Measurements from ENCODE around the gene SLC6A18.
"Not testable (repeated sequence)": the region's sequence is repeated elsewhere in the genome, so short reads cannot be mapped to it uniquely, and the experiment has no call there.

SLC6A18 gene

DNA sequence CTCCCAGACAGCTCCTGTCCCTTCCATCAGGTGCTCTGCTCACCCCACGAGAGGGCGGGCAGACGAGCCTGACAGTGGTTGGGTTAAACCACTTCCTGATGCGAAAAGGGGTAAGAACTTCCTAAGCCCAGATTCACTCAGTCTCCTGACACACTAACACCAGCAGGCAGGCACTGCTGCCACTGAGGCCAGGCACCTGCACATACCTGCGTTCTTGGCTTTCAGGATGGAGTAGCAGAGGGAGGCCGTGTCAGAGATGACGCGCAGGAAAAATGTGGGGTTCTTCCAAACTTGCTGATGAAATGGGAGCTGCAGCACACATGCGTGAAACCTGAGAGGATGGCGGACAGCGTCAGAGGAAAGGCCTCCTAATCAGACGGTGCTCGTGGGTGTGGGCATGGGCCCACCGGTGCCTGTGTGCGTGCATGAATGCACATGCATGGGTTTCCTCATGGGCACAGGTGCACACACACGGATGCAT, 29.9 kb downstream of the SLC6A18 start:
- DNase-seq (ENCODE audit: low spot score): no peak

DNA sequence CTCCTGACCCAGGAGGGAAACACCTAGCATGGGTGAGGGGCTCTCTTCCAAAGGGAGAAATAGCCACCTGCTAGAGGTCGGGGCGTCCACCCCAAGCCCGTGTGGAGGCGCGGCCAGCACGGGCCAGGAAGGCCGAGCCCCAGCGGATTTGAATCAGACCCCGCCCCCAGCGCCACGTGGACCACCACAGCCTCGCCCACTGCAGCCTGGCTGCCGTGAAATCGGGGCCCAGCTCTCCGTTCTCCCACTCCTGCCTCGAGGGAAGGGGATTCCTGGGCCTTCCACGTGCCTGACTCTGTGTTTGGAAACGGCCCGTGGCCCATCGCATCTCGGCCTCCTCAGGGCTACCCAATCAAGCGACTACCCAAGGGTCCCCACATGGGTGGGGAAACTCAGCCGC, 31.6 kb downstream of the SLC6A18 start:
- no peak for DNase-seq (ENCODE audit: low spot score)

DNA sequence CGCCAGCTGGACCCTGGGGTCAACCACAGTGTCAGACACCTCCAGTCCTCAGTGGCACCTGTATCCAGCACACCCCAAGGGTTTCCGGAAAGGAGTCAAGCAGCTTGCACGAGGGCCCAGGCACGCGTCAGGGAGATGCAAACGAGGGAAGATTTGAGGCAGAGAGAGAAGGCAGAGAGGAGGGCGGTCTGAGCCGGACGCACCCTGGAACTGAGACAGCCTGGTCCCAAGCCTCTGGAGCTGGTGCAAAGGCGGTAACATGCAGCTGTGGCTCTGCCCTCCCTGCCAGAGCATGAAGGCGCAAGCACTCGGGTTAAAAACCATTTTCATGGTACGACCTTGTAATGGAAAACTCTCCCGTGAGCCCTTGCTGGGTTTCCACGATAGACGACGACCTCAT, 32.2 kb downstream of the SLC6A18 start:
- no peak for DNase-seq (ENCODE audit: low spot score)

DNA sequence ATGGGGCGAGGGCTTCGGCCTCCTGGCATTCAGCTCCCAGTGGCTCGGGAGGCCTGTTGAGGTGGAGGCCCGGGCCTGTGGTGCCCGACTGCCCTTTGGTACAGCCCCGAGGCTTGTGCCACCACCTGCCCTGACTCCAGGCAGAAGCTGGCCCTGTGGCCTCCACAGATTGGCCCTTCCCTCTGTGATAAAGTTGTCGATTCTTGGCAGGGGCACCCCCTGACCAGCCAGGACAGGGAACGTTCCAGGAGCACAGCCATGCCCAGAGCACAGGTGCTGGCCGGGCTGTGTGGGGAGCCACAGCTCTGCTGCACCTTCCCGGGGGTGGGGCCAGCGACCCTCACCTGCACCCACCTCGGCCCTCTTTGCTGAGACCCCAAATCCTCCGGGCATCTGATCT, 32.7 kb downstream of the SLC6A18 start:
- no peak for DNase-seq (ENCODE audit: low spot score)

GRCh38 chr5:1259806-1260480, 34.8 kb downstream of the SLC6A18 start:
- DNase-seq (ENCODE audit: low spot score): no peak

GRCh38 chr5:1261643-1262042, 36.5 kb downstream of the SLC6A18 start:
- no peak for DNase-seq (ENCODE audit: low spot score)

DNA sequence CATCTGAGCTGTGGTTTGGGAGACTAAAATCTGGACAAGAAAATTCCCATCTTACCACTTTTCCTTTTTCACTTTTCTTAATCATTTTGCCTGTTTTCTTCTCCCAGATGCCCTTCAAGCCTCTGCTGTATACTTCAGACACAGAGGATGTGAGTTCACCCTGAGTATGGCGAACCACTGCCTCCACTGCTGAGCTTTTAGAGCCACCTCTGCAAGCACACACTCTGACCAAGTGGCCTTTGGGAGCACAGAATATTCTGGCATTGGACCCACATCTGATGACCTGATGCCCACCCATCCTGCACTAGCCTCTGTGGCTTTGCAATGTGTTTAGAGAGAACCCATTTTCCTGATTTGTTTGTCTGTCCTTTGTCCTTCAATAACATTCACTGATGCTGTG, 37.2 kb downstream of the SLC6A18 start:
- DNase-seq (ENCODE audit: low spot score): no peak

- DNase-seq (ENCODE audit: low spot score): no peak
Observed at GRCh38 chr5:1264211-1264610, 39.0 kb downstream of the SLC6A18 start.

GRCh38 chr5:1265026-1265425, 39.8 kb downstream of the SLC6A18 start:
- DNase-seq (ENCODE audit: low spot score): no peak

GRCh38 chr5:1265461-1266455, 40.6 kb downstream of the SLC6A18 start:
- DNase-seq (ENCODE audit: low spot score): no peak

DNA sequence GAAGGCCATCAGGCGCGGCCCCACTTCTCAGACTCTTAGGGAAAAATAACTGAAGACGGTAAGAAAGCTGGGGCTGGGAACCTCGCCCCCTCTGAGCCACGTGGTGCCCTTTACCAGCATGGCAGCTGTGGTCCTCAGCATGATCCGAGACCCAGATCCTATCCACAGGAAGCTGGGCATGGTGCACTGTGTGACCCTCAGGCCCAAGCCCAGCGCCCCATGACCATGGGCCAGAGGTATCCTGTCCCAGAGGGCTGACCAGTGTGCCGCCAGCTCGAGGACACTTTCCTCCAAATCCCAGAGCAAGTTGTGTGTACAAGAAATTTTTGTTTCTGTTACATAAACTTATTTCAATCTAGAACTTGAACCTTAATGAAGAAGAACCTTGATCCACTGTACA, 41.6 kb downstream of the SLC6A18 start:
- DNase-seq (ENCODE audit: low spot score): no peak

- DNase-seq (ENCODE audit: low spot score): not testable (repeated sequence)
Observed at GRCh38 chr5:1267464-1267863, 42.3 kb downstream of the SLC6A18 start.

DNA sequence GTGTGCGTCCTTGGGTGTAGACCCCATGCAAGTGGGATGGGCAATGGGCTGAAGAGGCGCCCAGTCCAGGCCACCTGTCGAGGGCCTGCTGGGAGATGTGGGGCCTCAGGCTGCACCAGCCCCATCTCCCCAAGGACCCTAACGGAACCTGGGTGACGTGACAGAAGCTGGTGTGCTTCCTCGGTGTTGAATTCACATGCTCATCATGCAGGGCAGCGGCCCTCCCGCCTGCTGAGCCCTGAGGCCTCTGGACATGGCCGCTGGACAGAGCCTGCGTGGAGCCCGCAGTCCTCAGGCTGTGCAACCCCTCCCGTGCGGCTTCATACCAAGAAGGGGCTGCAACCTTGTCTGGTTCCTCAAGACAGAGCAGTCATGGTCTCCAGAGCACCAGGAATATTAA, 42.9 kb downstream of the SLC6A18 start:
- DNase-seq (ENCODE audit: low spot score): no peak

GRCh38 chr5:1268666-1269065, 43.5 kb downstream of the SLC6A18 start:
- no peak for DNase-seq (ENCODE audit: low spot score)

DNA sequence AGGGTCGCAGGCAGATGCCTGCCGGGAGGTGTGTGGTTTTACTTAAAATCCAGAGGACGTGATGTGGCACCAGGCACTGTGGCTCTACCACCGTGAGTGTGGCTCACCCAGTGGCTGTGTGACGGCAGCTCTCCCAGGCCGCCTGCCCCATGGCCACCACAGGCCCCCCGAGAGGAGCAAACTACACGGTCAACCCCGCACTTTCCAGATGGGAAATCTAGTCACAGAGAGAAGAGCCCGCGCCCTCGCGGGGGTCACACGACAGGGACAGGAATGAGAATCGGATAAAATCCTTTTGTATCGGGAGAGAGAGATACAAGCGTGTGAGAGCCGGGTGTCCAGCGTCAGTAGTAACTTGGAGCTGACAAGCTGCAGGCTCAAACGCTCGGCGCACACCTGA, 45.2 kb downstream of the SLC6A18 start:
- no peak for DNase-seq (ENCODE audit: low spot score)

DNA sequence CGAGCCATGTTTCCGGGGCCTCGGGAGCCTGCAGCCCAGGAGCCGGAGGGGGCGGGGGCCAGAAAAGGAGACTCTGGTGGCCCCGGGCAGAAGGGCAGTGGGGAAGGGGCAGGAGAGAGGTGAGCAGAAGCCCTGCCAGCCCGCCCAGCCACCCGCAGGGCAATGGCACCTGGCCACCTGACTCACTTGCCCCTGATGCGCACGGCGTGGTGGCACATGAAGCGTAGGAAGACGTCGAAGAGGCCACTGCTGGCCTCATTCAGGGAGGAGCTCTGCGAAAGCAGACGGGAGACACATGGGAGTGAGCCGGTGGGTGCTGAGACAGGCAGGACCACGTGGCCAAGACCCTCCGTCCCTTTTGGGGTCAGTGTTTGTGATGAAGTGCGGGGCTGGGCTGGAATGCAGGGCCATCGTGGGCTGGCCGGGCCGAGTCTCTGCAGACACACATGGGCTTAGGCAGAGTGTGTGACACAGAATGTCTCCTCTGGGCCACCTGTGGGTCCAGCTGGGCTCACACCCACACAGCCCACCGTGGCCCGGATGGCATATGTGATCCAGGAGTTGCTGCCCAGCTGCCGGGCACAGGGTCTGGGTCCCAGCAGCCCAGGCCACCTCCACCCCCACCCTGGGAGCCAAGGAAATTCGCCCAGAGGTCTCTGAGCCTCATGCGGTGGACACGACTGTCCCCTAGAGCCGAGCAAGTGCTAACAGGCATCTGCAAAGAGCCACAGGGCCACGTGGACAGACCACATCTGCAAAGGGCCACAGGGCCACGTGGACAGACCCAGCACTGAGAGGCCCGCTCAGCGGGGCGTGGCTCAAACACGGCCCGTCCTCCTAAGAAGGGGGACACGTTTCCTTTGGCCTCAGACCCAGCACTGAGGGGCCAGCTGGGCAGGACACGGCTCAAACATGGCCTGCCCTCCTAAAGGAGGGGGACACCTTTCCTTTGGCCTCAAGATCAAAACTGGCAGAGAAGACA, 46.0 kb downstream of the SLC6A18 start:
- no peak for DNase-seq (ENCODE audit: low spot score)

- no peak for DNase-seq (ENCODE audit: low spot score)
Observed at GRCh38 chr5:1272201-1272600, 47.0 kb downstream of the SLC6A18 start.

GRCh38 chr5:1273745-1274144, 48.6 kb downstream of the SLC6A18 start:
- DNase-seq (ENCODE audit: low spot score): no peak

DNA sequence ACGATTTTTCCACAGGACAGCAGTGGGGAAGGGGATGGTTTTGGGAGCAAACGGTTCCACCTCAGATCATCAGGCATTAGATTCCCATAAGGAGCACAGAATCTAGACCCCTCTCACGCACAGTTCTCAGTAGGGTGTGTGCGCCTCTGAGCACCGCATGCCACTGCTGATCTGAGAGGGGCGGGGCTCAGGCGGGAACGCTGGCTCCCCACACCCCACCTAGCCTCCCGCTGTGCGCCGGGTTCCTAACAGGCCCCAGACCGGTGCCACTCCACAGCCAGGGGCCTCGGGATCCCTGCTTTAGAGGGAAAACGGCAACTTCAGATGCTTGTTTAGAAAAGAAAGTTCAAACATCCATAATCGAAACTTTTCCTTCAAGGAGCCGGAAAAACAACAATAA, 49.3 kb downstream of the SLC6A18 start:
- no peak for DNase-seq (ENCODE audit: low spot score)

GRCh38 chr5:1275397-1276391, 50.5 kb downstream of the SLC6A18 start:
- not testable (repeated sequence) for DNase-seq (ENCODE audit: low spot score)

- DNase-seq (ENCODE audit: low spot score): no peak
Observed at GRCh38 chr5:1276930-1277329, 51.7 kb downstream of the SLC6A18 start.
